Measurements from ENCODE around the gene RBPMS2.
"Not testable (repeated sequence)": the region's sequence is repeated elsewhere in the genome, so short reads cannot be mapped to it uniquely, and the experiment has no call there.

DNA sequence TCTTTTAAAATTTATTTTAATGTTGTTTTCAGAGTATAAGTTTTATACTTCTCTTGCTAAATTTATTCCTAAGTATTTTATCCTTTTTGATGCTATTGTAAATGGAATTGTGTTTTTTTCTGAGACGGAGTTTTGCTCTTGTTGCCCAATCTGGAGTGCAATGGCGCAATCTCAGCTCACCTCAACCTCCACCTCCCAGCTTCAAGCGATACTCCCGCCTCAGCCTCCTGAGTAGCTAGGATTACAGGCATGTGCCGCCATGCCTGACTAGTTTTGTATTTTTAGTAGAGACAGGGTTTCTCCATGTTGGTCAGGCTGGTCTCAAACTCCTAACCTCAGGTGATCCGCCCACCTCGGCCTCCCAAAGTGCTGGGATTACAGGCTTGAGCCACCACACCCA is 19.9 kb upstream of the RBPMS2 start:
- TF ChIP-seq, protein P1, sequence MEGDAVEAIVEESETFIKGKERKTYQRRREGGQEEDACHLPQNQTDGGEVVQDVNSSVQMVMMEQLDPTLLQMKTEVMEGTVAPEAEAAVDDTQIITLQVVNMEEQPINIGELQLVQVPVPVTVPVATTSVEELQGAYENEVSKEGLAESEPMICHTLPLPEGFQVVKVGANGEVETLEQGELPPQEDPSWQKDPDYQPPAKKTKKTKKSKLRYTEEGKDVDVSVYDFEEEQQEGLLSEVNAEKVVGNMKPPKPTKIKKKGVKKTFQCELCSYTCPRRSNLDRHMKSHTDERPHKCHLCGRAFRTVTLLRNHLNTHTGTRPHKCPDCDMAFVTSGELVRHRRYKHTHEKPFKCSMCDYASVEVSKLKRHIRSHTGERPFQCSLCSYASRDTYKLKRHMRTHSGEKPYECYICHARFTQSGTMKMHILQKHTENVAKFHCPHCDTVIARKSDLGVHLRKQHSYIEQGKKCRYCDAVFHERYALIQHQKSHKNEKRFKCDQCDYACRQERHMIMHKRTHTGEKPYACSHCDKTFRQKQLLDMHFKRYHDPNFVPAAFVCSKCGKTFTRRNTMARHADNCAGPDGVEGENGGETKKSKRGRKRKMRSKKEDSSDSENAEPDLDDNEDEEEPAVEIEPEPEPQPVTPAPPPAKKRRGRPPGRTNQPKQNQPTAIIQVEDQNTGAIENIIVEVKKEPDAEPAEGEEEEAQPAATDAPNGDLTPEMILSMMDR (IDR thresholded peaks at IDR 0.05), result not testable (repeated sequence)
- not testable (repeated sequence) for TF ChIP-seq ZFX (IDR thresholded peaks at IDR 0.05; ENCODE audit: borderline replicate concordance)

All from 22Rv1 (cell line).